Activated CD4-positive, alpha-beta T cell treated with anti-CD3 and anti-CD28 coated beads for 36 hours (primary cell): ENCODE data around the gene RPTOR. TPM values are rescaled to one million over a fixed set of nuclear protein-coding genes. Genes with fewer than 3 reads are reported as not detected.

Experiments
- ATAC-seq: fragments of 200-7000 bp; cut with Tn5 transposase; one replicate; pipeline ENCODE4 v1.10.0; 2021; ENCODE audit warnings: mild to moderate bottlenecking, moderate library complexity
- CTCF ChIA-PET: fragments of 350-600 bp; sonication (Branson Sonifier 250); formaldehyde crosslinking; loops from one replicate; lab custom pipeline; 2021; ENCODE audit warnings: antibody characterized with exemption; lab: Charles Lee
- POLR2A ChIA-PET: fragments of 350-600 bp; sonication (Branson Sonifier 250); formaldehyde crosslinking; loops from one replicate; lab custom pipeline; 2021; ENCODE audit warnings: antibody characterized with exemption, inconsistent platforms; lab: Charles Lee
- DNase-seq: peaks from one replicate; pipeline ENCODE4 v3.0.0-alpha.2; 2020
- H3K27ac Mint-ChIP-seq: one replicate; pipeline ENCODE4 v1.8.0; 2021; ENCODE audit warnings: mixed read lengths
- H3K27me3 Mint-ChIP-seq: one replicate; pipeline ENCODE4 v1.8.0; 2021; ENCODE audit warnings: mixed read lengths
- H3K36me3 Mint-ChIP-seq: one replicate; pipeline ENCODE4 v1.8.0; 2021; ENCODE audit warnings: low read depth, mixed read lengths
- H3K4me1 Mint-ChIP-seq: one replicate; pipeline ENCODE4 v1.8.0; 2021; ENCODE audit warnings: mixed read lengths
- H3K4me3 Mint-ChIP-seq: one replicate; pipeline ENCODE4 v1.8.0; 2021; ENCODE audit warnings: mild to moderate bottlenecking, moderate library complexity, mixed read lengths
- H3K9me3 Mint-ChIP-seq: one replicate; pipeline ENCODE4 v1.8.0; 2021; ENCODE audit warnings: low read depth, mixed read lengths
- intact Hi-C, 2 experiments: fragments of 100-400 bp; cut with DNase I in 1 of 2; cut with micrococcal nuclease in 1 of 2; formaldehyde crosslinking; loops; one replicate each; pipeline versions ENCODE4 v1.14.2 to v1.15.1; 2022 to 2024; cut with DNase I, micrococcal nuclease
- total RNA-seq, 2 experiments: library from RNA; stranded (reverse); gene quantifications; one replicate each; pipeline ENCODE4 v1.2.3, GENCODE V29; 2021

RPTOR gene
- total RNA-seq, 2 experiments from 2014 or later = 48.6 to 58.1 TPM

- no peaks in the 10 kb centered on the region for H3K4me1 Mint-ChIP-seq
- peaks cover 3% of the 10 kb centered on the region for H3K36me3 Mint-ChIP-seq
- H3K9me3 Mint-ChIP-seq = no peaks in the 10 kb centered on the region
- no peak overlapping the region for H3K4me3 Mint-ChIP-seq
- no peak for DNase-seq
- ATAC-seq = no peak
- POLR2A ChIA-PET = interaction anchor here (0.6 kb wide), 1 partner anchor 10 kb away, joined by 5 read pairs; no protein-coding TSS in a partner anchor
- no peak overlapping the region for H3K27ac Mint-ChIP-seq
- no peaks in the 10 kb centered on the region for H3K27me3 Mint-ChIP-seq
- intact Hi-C loops = no loop called here
- CTCF ChIA-PET = interaction anchor here (0.6 kb wide), 1 partner anchor 379 kb away, joined by 3 read pairs; no protein-coding TSS in a partner anchor
These were observed 411.9 kb downstream of the RPTOR start for GRCh38 chr17:80956321-80957190.

- Mint-ChIP-seq H3K36me3 (peaks cover 5% of the 10 kb centered on the region), H3K4me3 (no peak overlapping the region), H3K27ac (no peak overlapping the region), H3K27me3 (no peaks in the 10 kb centered on the region), H3K4me1 (no peaks in the 10 kb centered on the region), H3K9me3 (no peaks in the 10 kb centered on the region)
- DNase-seq (peak; percentile 2), ATAC-seq (no peak)
- intact Hi-C loops = no loop called here
- ChIA-PET CTCF (interaction anchor here (0.6 kb wide), 1 partner anchor 876 kb away, joined by 3 read pairs; no protein-coding TSS in a partner anchor), POLR2A (no interaction called here)
These were observed 412.9 kb downstream of the RPTOR start for GRCh38 chr17:80957461-80957941.

GRCh38 chr17:80959330-80960036, 414.8 kb downstream of the RPTOR start:
- Mint-ChIP-seq H3K9me3 (no peaks in the 10 kb centered on the region), H3K4me3 (no peak overlapping the region), H3K27ac (no peak overlapping the region), H3K27me3 (no peaks in the 10 kb centered on the region), H3K4me1 (no peaks in the 10 kb centered on the region), H3K36me3 (peaks cover 5% of the 10 kb centered on the region)
- ChIA-PET POLR2A (interaction anchor here (0.6 kb wide), 1 partner anchor 30 kb away, joined by 3 read pairs; no protein-coding TSS in a partner anchor), CTCF (interaction anchor here (0.7 kb wide), 1 partner anchor 22 kb away, joined by 3 read pairs; no protein-coding TSS in a partner anchor)
- intact Hi-C loops = no loop called here
- DNase-seq (no peak), ATAC-seq (no peak)

- CTCF ChIA-PET = no interaction called here
- no peaks in the 10 kb centered on the region for H3K4me1 Mint-ChIP-seq
- ATAC-seq (no peak), DNase-seq (no peak)
- H3K36me3 Mint-ChIP-seq = peaks cover 6% of the 10 kb centered on the region
- POLR2A ChIA-PET = interaction anchor here (0.6 kb wide), 1 partner anchor 30 kb away, joined by 3 read pairs; no protein-coding TSS in a partner anchor
- no peak overlapping the region for H3K27ac Mint-ChIP-seq
- H3K4me3 Mint-ChIP-seq = no peak overlapping the region
- H3K9me3 Mint-ChIP-seq = no peaks in the 10 kb centered on the region
- intact Hi-C loops = no loop called here
- no peaks in the 10 kb centered on the region for H3K27me3 Mint-ChIP-seq
These were observed 415.6 kb downstream of the RPTOR start for GRCh38 chr17:80960037-80960796.

GRCh38 chr17:80960797-80961452, 416.3 kb downstream of the RPTOR start:
- H3K27ac Mint-ChIP-seq = no peak overlapping the region
- H3K27me3 Mint-ChIP-seq = no peaks in the 10 kb centered on the region
- H3K36me3 Mint-ChIP-seq = peaks cover 9% of the 10 kb centered on the region
- ATAC-seq (no peak), DNase-seq (no peak)
- intact Hi-C loops = no loop called here
- no peaks in the 10 kb centered on the region for H3K4me1 Mint-ChIP-seq
- H3K4me3 Mint-ChIP-seq = no peak overlapping the region
- POLR2A ChIA-PET = no interaction called here
- CTCF ChIA-PET = interaction anchor here (0.7 kb wide), 1 partner anchor 22 kb away, joined by 3 read pairs; no protein-coding TSS in a partner anchor
- H3K9me3 Mint-ChIP-seq = no peaks in the 10 kb centered on the region

GRCh38 chr17:80961541-80962330, 417.1 kb downstream of the RPTOR start:
- ChIA-PET CTCF (interaction anchor here (0.7 kb wide), 1 partner anchor 23 kb away, joined by 3 read pairs; no protein-coding TSS in a partner anchor), POLR2A (no interaction called here)
- ATAC-seq (no peak), DNase-seq (no peak)
- Mint-ChIP-seq H3K27me3 (no peaks in the 10 kb centered on the region), H3K27ac (no peak overlapping the region), H3K9me3 (no peaks in the 10 kb centered on the region), H3K4me1 (no peaks in the 10 kb centered on the region), H3K4me3 (no peak overlapping the region), H3K36me3 (peaks cover 9% of the 10 kb centered on the region)
- intact Hi-C loops = no loop called here

GRCh38 chr17:80962356-80963329, 418.0 kb downstream of the RPTOR start:
- DNase-seq (no peak), ATAC-seq (no peak)
- H3K4me1 Mint-ChIP-seq = no peaks in the 10 kb centered on the region
- intact Hi-C loops = no loop called here
- ChIA-PET CTCF (no interaction called here), POLR2A (no interaction called here)
- H3K27ac Mint-ChIP-seq = no peak overlapping the region
- no peaks in the 10 kb centered on the region for H3K27me3 Mint-ChIP-seq
- peaks cover 9% of the 10 kb centered on the region for H3K36me3 Mint-ChIP-seq
- no peaks in the 10 kb centered on the region for H3K9me3 Mint-ChIP-seq
- no peak overlapping the region for H3K4me3 Mint-ChIP-seq

GRCh38 chr17:80963812-80964543, 419.3 kb downstream of the RPTOR start:
- ChIA-PET POLR2A (no interaction called here), CTCF (interaction anchor here (0.5 to 0.6 kb wide), 2 partner anchors 195 to 248 kb away, joined by 3 to 4 read pairs; no protein-coding TSS in a partner anchor)
- DNase-seq (no peak), ATAC-seq (no peak)
- Mint-ChIP-seq H3K36me3 (peaks cover 9% of the 10 kb centered on the region), H3K27ac (no peak overlapping the region), H3K4me1 (no peaks in the 10 kb centered on the region), H3K4me3 (no peak overlapping the region), H3K9me3 (no peaks in the 10 kb centered on the region), H3K27me3 (no peaks in the 10 kb centered on the region)
- intact Hi-C loops = no loop called here

- Mint-ChIP-seq H3K27ac (no peak overlapping the region), H3K27me3 (no peaks in the 10 kb centered on the region), H3K4me3 (no peak overlapping the region), H3K4me1 (no peaks in the 10 kb centered on the region), H3K36me3 (peaks cover 9% of the 10 kb centered on the region), H3K9me3 (no peaks in the 10 kb centered on the region)
- ATAC-seq (no peak), DNase-seq (no peak)
- ChIA-PET CTCF (no interaction called here), POLR2A (no interaction called here)
- intact Hi-C loops = no loop called here
These were observed 419.9 kb downstream of the RPTOR start for GRCh38 chr17:80964544-80964856.
